Lower leg skin (tissue), 4 donors: Measurements from ENCODE around the gene PLEKHA1. TPM values are rescaled to one million over a fixed set of nuclear protein-coding genes. Genes with fewer than 3 reads are reported as not detected.

Experiments used
- DNase-seq, 2 donors: peaks; one replicate each; pipeline ENCODE4 v3.0.0-alpha.2; 2019; ENCODE audit warnings: low spot score in 2 of 2
- H3K4me3 ChIP-seq: fragments of 200-600 bp; sonication (generic); 2 replicates; pipeline ENCODE4 v1.5.1; 2017; ENCODE audit warnings: mild to moderate bottlenecking, low read depth; ENCODE audit not compliant: poor library complexity, severe bottlenecking
- POLR2A ChIP-seq, 2 donors: fragments of 450-650 bp; IDR thresholded peaks; one replicate each; pipeline ENCODE4 v1.6.1; 2016 to 2017; ENCODE audit warnings: antibody characterized with exemption in 2 of 2, mild to moderate bottlenecking in 1 of 2, moderate library complexity in 1 of 2
- WGBS, 2 donors: methylation state at CpG; one replicate each; pipeline ENCODE4 v1.1.5; 2018; 5-methylcytosine and 5-hydroxymethylcytosine counted together
- intact Hi-C: fragments of 100-400 bp; cut with DNase I; formaldehyde crosslinking; loops from one replicate; pipeline ENCODE4 v1.15.0; 2023; ENCODE audit warnings: low total_unique reads
- total RNA-seq, 4 donors: library from RNA; depleted of rRNA; stranded (reverse); fragments of >200 nt; gene quantifications; one replicate each; pipeline ENCODE4 v1.1.0, GENCODE V29; 2016
- TF ChIP-seq, protein P1 (sequence below), 3 donors: fragments of 450-650 bp; IDR thresholded peaks; one replicate each; pipeline ENCODE4 v1.5.1; 2016; ENCODE audit warnings: antibody characterized with exemption in 3 of 3, mild to moderate bottlenecking in 3 of 3, moderate library complexity in 2 of 3

Gene PLEKHA1
- total RNA-seq, 4 donors from 2014 or later, result 83.6 to 116 (median 105) TPM

DNA sequence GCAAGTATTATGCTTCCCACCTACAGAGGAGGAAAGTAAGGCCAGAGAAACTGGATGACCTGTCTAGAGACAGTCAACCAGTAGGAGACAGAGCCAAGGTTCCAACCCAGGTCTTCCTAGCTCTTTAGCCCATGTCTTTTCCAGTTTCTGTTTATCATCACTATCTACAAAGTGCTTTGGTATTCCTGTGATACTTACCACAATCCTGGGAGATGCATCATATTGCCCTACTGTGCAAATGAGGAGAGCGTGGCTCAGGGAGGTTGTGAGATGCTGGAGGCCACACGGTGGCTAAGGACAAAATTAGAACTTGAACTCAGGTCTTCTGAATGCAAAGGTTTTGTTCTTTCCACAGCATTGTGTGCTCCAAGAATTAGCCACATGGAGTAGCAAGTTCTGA lies 11.2 kb upstream of the PLEKHA1 start:
- no peak overlapping the region for H3K4me3 ChIP-seq
- DNase-seq, result no peak
- intact Hi-C loops, result no loop called here
- TF ChIP-seq, protein P1, sequence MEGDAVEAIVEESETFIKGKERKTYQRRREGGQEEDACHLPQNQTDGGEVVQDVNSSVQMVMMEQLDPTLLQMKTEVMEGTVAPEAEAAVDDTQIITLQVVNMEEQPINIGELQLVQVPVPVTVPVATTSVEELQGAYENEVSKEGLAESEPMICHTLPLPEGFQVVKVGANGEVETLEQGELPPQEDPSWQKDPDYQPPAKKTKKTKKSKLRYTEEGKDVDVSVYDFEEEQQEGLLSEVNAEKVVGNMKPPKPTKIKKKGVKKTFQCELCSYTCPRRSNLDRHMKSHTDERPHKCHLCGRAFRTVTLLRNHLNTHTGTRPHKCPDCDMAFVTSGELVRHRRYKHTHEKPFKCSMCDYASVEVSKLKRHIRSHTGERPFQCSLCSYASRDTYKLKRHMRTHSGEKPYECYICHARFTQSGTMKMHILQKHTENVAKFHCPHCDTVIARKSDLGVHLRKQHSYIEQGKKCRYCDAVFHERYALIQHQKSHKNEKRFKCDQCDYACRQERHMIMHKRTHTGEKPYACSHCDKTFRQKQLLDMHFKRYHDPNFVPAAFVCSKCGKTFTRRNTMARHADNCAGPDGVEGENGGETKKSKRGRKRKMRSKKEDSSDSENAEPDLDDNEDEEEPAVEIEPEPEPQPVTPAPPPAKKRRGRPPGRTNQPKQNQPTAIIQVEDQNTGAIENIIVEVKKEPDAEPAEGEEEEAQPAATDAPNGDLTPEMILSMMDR (IDR thresholded peaks at IDR 0.05), result no peak
- TF ChIP-seq POLR2A (IDR thresholded peaks at IDR 0.05), result no peak
- WGBS, 2 donors, result 59 to 69% methylated on average over 2 of the region's 2 CpGs

DNA sequence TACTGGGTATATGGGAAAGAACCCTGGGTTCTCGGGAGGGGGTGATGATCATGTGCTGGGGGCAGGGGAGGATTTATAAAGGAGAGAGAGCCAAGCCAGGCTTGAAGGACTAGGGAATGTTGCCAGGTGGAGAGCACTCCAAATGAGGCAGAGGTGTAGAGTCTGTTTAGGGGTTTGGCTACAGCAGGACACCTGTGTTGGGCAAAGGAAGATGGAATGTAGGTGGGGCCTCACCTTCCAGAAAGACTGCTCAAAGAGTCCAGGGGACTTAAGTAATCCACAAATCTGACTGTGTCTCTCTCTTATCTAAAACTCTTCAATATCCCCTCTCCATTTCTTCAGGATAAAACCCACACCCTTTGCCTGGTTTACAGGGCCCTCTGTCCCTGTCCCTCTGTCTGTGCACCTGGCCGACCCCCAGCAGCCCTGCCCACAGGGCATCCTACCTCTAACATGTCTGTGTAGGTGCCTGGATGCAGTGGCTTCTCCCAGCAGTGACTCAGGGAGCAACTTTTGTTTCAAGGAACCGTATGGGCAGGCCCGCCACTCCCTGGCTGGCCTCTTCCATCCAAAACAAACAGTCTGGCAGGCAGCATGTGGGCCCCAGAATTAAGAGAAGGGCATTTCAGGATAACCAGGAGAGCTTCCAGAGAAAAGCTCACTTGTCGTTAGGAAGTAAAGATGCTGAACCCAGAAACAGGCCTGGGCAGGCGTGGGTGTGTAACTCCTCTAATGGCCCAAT lies 10.6 kb upstream of the PLEKHA1 start:
- intact Hi-C loops, result no loop called here
- 24 to 41% methylated on average over 6 of the region's 6 CpGs for WGBS, 2 donors
- peak in 1 of 2 donors; percentile 76 for DNase-seq
- TF ChIP-seq POLR2A (IDR thresholded peaks at IDR 0.05), result no peak
- TF ChIP-seq, protein P1 (IDR thresholded peaks at IDR 0.05), result no peak
- no peak overlapping the region for H3K4me3 ChIP-seq

DNA sequence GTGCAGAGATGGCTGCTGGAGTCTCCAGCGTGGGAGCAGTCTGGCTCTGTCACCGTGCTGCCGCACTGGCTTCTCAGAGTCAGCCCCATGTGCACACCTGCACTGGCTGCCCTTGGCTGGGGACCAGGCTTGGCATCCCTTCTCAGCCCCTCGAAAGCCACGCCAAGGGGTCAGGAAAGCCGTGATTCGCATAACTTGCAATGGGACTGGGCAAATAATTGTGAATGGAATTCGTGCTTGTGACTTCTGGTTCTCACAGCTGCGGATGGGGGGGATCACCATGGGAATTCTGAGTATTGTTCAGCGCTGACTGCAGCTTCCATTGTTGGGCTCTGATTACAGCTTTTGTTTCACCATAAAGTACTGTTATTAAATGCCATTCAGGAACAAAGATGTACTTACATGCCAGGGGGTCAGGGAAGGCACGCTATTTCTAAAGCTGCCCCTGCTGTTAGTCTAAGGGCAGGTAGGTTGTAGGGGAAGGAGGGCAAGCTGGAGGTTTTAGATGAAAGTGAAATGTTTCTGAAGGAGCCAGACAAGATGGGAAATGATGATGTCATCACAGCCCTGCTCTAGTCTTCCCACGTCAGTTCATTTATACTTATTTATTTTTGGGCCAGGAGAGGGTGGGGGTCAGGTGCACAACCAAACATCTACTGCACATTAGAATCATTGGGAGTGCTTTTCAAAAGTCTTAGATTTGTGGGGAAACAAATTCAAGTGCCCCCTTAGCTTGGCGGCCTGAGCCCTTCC lies 5.8 kb upstream of the PLEKHA1 start:
- intact Hi-C loops, result no loop called here
- WGBS, 2 donors, result 70 to 75% methylated on average over 13 of the region's 13 CpGs
- no peak overlapping the region for H3K4me3 ChIP-seq
- TF ChIP-seq POLR2A (IDR thresholded peaks at IDR 0.05), result no peak
- TF ChIP-seq, protein P1 (IDR thresholded peaks at IDR 0.05), result no peak
- DNase-seq, result no peak

DNA sequence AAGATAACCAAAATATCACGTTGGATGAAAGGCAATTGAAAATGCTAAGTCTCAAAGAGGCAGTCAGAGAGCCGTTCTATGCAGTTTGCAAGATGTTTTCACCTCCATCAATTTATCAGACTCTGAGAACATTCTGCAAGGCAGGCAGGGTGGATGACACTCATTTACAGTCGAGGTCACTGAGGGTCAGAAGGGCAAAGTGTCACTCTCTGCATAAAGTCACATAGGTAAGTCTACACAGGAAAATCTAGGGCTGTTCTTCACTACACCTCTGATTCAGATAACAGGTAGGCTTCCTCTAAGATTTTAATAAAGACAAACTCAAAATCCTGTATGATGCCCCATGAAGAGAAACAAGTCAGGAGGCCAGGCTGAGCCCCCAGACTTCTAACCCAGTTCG lies 1.4 kb upstream of the PLEKHA1 start:
- WGBS, 2 donors, result 54 to 59% methylated on average over 4 of the region's 4 CpGs
- intact Hi-C loops, result loop anchor here (10.0 kb wide), 1 partner anchor 228 kb away; no protein-coding TSS in a partner anchor
- no peak for TF ChIP-seq POLR2A (IDR thresholded peaks at IDR 0.05)
- no peak for DNase-seq
- no peak overlapping the region for H3K4me3 ChIP-seq

DNA sequence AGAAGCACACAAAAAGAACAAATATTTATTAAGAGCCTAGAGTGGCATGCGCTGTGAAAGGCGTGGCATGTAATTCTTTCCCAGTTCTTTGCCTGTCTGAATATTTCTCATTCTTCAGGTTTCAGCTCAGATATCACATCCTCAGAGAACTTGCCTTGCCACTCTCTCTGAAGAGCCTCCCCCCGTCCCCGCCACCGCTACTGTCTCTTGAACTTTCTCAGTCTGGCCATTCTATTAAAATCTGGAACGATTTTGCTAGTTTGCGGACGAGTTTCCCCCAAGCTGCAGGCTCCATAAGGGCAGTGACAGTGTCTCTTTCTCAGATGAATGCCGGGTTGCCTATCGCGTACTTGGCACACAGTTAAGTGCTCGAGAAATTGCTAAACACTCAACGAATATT lies 787 bp upstream of the PLEKHA1 start:
- DNase-seq, result no peak
- WGBS, 2 donors, result 5 to 14% methylated on average over 13 of the region's 13 CpGs

More for the DNA sequence above, 787 bp upstream of the PLEKHA1 start:
- H3K4me3 ChIP-seq, result no peak overlapping the region
- TF ChIP-seq, protein P1 (IDR thresholded peaks at IDR 0.05), result no peak
- TF ChIP-seq POLR2A (IDR thresholded peaks at IDR 0.05), result no peak
- intact Hi-C loops, result loop anchor here (10.0 kb wide), 1 partner anchor 229 kb away; no protein-coding TSS in a partner anchor
